A673 (cell line): Measurements from ENCODE around the gene FAM120B. TPM values are rescaled to one million over a fixed set of nuclear protein-coding genes. Genes with fewer than 3 reads are reported as not detected.

ENCODE experiments used
- BruUV-seq: library from RNA; stranded (reverse); fragments of 400-500 nt; replicated peaks from 2 replicates; lab custom pipeline; 2021; lab: Mats Ljungman, UMichigan
- CTCF ChIA-PET: fragments of 300-600 bp; sonication (Branson Sonifier 250); formaldehyde crosslinking; loops from one replicate; lab custom pipeline; 2022; ENCODE audit warnings: antibody characterized with exemption; lab: Charles Lee
- POLR2A ChIA-PET: fragments of 300-600 bp; sonication (Branson Sonifier 250); formaldehyde crosslinking; loops from one replicate; lab custom pipeline; 2022; ENCODE audit warnings: antibody characterized with exemption; ENCODE audit not compliant: low non-redundant PET; lab: Charles Lee
- DNase-seq: peaks from one replicate; pipeline ENCODE4 v3.0.0-alpha.2; 2015; ENCODE audit warnings: low spot score
- H3K27ac ChIP-seq: fragments of 200-600 bp; sonication (generic); 2 replicates; pipeline ENCODE4 v1.5.1; 2016; ENCODE audit warnings: mixed run types, low read depth, mild to moderate bottlenecking, mixed read lengths, antibody characterized with exemption, low read length; ENCODE audit not compliant: poor library complexity, severe bottlenecking
- H3K27me3 ChIP-seq: fragments of 200-600 bp; sonication (generic); replicated peaks from 2 replicates; pipeline ENCODE4 v1.6.1; 2017; ENCODE audit warnings: mixed run types, low read depth, mild to moderate bottlenecking, mixed read lengths, antibody characterized with exemption, low read length; ENCODE audit not compliant: insufficient read depth, poor library complexity
- H3K36me3 ChIP-seq: fragments of 200-600 bp; sonication (generic); 2 replicates; pipeline ENCODE4 v1.6.1; 2016; ENCODE audit warnings: mixed run types, mild to moderate bottlenecking, mixed read lengths, antibody characterized with exemption, low read length; ENCODE audit not compliant: insufficient read depth, poor library complexity, severe bottlenecking
- H3K4me1 ChIP-seq: fragments of 200-600 bp; sonication (generic); 2 replicates; pipeline ENCODE4 v1.6.1; 2017; ENCODE audit warnings: mixed run types, mild to moderate bottlenecking, mixed read lengths, antibody characterized with exemption, low read length; ENCODE audit not compliant: insufficient read depth, poor library complexity, severe bottlenecking
- H3K4me3 ChIP-seq: fragments of 200-600 bp; sonication (generic); 2 replicates; pipeline ENCODE4 v1.5.1; 2016; ENCODE audit warnings: low read depth, mixed run types, mild to moderate bottlenecking, mixed read lengths, low read length; ENCODE audit not compliant: poor library complexity, severe bottlenecking
- H3K9me3 ChIP-seq: fragments of 200-600 bp; sonication (generic); 2 replicates; pipeline ENCODE4 v1.6.1; 2016; ENCODE audit warnings: mixed run types, low read depth, mild to moderate bottlenecking, mixed read lengths, antibody characterized with exemption, low read length; ENCODE audit not compliant: poor library complexity, severe bottlenecking
- EZH2 ChIP-seq: fragments of 200-600 bp; sonication (generic); IDR thresholded peaks from 2 replicates; pipeline ENCODE4 v1.6.1; 2017; ENCODE audit warnings: borderline replicate concordance, low read depth, mild to moderate bottlenecking, mixed read lengths, antibody characterized with exemption, low read length; ENCODE audit not compliant: poor library complexity, severe bottlenecking
- intact Hi-C: fragments of 100-400 bp; cut with micrococcal nuclease; formaldehyde crosslinking; loops from one replicate; pipeline ENCODE4 v1.10.0; 2022; ENCODE audit not compliant: unreplicated experiment
- total RNA-seq: library from RNA; stranded (reverse); gene quantifications from 2 replicates; pipeline ENCODE4 v1.2.3, GENCODE V29; 2021
- TF ChIP-seq, protein P1 (sequence below): fragments of 300-800, 200-600 bp; sonication (generic); conservative IDR thresholded peaks from 2 replicates; pipeline ENCODE4 v1.5.1; 2017; ENCODE audit warnings: low read depth, mild to moderate bottlenecking, antibody characterized with exemption, low read length, moderate library complexity, mixed read lengths

The FAM120B gene
- total RNA-seq, 1 experiment from 2014 or later: 31.6 TPM

- Histone ChIP-seq H3K36me3 (no peaks in the 10 kb centered on the region), H3K4me1 (no peaks in the 10 kb centered on the region), H3K9me3 (no peaks in the 10 kb centered on the region), H3K27ac (no peak overlapping the region), H3K27me3 (no peaks in the 10 kb centered on the region), H3K4me3 (no peak overlapping the region)
- TF ChIP-seq EZH2: no peak
- TF ChIP-seq, protein P1, sequence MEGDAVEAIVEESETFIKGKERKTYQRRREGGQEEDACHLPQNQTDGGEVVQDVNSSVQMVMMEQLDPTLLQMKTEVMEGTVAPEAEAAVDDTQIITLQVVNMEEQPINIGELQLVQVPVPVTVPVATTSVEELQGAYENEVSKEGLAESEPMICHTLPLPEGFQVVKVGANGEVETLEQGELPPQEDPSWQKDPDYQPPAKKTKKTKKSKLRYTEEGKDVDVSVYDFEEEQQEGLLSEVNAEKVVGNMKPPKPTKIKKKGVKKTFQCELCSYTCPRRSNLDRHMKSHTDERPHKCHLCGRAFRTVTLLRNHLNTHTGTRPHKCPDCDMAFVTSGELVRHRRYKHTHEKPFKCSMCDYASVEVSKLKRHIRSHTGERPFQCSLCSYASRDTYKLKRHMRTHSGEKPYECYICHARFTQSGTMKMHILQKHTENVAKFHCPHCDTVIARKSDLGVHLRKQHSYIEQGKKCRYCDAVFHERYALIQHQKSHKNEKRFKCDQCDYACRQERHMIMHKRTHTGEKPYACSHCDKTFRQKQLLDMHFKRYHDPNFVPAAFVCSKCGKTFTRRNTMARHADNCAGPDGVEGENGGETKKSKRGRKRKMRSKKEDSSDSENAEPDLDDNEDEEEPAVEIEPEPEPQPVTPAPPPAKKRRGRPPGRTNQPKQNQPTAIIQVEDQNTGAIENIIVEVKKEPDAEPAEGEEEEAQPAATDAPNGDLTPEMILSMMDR: no peak
- no TSS peak for BruUV-seq
- no peak for DNase-seq
- ChIA-PET CTCF (no interaction called here), POLR2A (no interaction called here)
- intact Hi-C loops: no loop called here
Measured at GRCh38 chr6:170272341-170273065, 34.1 kb upstream of the FAM120B start.

- DNase-seq: no peak
- BruUV-seq: no TSS peak
- no peak overlapping the region for H3K4me3 ChIP-seq
- H3K27ac ChIP-seq: no peak overlapping the region
- no peaks in the 10 kb centered on the region for H3K27me3 ChIP-seq
- no peaks in the 10 kb centered on the region for H3K4me1 ChIP-seq
- no peaks in the 10 kb centered on the region for H3K9me3 ChIP-seq
- intact Hi-C loops: no loop called here
- no peaks in the 10 kb centered on the region for H3K36me3 ChIP-seq
- CTCF ChIA-PET: no interaction called here
- TF ChIP-seq, protein P1: no peak
- no peak for TF ChIP-seq EZH2
- POLR2A ChIA-PET: no interaction called here
Measured at GRCh38 chr6:170273191-170273590, 33.4 kb upstream of the FAM120B start.

GRCh38 chr6:170273681-170274080 lies 32.9 kb upstream of the FAM120B start:
- Histone ChIP-seq H3K9me3 (no peaks in the 10 kb centered on the region), H3K36me3 (no peaks in the 10 kb centered on the region), H3K27ac (no peak overlapping the region), H3K4me3 (no peak overlapping the region), H3K4me1 (no peaks in the 10 kb centered on the region), H3K27me3 (no peaks in the 10 kb centered on the region)
- no peak for DNase-seq
- TF ChIP-seq, protein P1: no peak
- TF ChIP-seq EZH2: no peak
- ChIA-PET POLR2A (no interaction called here), CTCF (no interaction called here)
- BruUV-seq: no TSS peak
- intact Hi-C loops: no loop called here
